ENCODE measurements around the gene RASEF. TPM values are rescaled to one million over a fixed set of nuclear protein-coding genes. Genes with fewer than 3 reads are reported as not detected.

RASEF gene
- total RNA-seq, 4 donors from 2014 or later, result 43.9 to 65.5 (median 63.1) TPM

DNA sequence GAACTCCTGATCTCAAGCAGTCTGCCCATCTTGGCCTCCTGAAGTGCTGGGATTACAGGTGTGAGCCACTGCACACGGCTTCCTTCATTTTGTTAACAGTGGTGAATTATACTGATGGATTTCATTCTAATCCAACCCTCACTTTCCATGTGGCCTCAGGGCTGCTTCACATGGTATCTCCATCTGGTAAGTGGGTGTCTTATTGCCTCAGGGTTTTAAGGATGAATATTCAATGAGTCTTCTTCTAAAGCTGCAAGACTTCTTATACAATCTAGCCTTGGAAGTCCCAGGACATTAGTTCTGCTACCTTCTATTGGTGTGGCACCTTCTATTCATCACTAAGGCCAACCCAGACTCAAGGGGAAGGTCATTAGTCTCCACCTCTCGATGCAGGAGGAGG lies 8.7 kb upstream of the RASEF start:
- Histone ChIP-seq H3K4me1 (no peaks in the 10 kb centered on the region), H3K4me3 (replicated peaks in 1 of 3) (no peak overlapping the region), H3K27me3 (no peaks in the 10 kb centered on the region), H3K9me3 (no peaks in the 10 kb centered on the region), H3K27ac (no peak overlapping the region), H3K36me3 (no peaks in the 10 kb centered on the region)
- WGBS, 2 donors, result 87 to 90% methylated on average over 2 of the region's 2 CpGs
- intact Hi-C loops (cut with DNase I), result no loop called here
- TF ChIP-seq CTCF (IDR thresholded peaks at IDR 0.05) (no peak), POLR2A (IDR thresholded peaks at IDR 0.05) (no peak)
- DNase-seq, result no peak

- intact Hi-C loops (cut with DNase I), result no loop called here
- Histone ChIP-seq H3K4me3 (replicated peaks in 1 of 3) (no peak overlapping the region), H3K27me3 (no peaks in the 10 kb centered on the region), H3K4me1 (no peaks in the 10 kb centered on the region), H3K9me3 (no peaks in the 10 kb centered on the region), H3K36me3 (no peaks in the 10 kb centered on the region), H3K27ac (no peak overlapping the region)
- TF ChIP-seq POLR2A (IDR thresholded peaks at IDR 0.05) (no peak), CTCF (IDR thresholded peaks at IDR 0.05) (no peak)
- DNase-seq, result no peak
These were observed 7.3 kb upstream of the RASEF start for GRCh38 chr9:83070261-83070660.

GRCh38 chr9:83069651-83070050 lies 6.7 kb upstream of the RASEF start:
- WGBS, 2 donors, result 82 to 91% methylated on average over 1 of the region's 1 CpG
- H3K27ac ChIP-seq, result no peak overlapping the region
- no peak for TF ChIP-seq CTCF (IDR thresholded peaks at IDR 0.05)
- TF ChIP-seq POLR2A (IDR thresholded peaks at IDR 0.05), result no peak
- no peak for DNase-seq
- peaks cover 0 to under 1% of the 10 kb centered on the region in 2 donors for H3K4me1 ChIP-seq
- no peaks in the 10 kb centered on the region for H3K27me3 ChIP-seq
- no peaks in the 10 kb centered on the region for H3K9me3 ChIP-seq
- H3K36me3 ChIP-seq, result no peaks in the 10 kb centered on the region
- H3K4me3 ChIP-seq (replicated peaks in 1 of 3), result no peak overlapping the region
- intact Hi-C loops (cut with DNase I), result no loop called here

DNA sequence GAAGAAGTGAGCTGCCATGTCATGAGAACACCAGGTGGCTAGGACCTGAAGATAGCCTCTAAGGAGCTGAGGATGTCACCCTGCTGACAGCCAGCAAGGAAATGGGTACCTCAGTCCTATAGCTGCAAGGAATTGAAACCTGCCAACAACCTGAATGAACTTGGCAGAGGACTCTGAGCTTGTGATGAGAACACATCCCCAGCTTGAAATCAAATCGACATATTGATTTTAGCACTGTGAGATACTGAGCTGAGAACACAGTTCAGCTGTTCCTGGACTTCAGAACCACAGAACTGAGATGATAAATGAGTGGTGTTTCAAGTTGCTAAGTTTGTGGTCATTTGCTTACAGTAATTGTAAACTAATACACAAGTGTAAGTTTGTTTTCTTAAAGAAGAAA lies 5.5 kb upstream of the RASEF start:
- H3K27ac ChIP-seq, result no peak overlapping the region

GRCh38 chr9:83067579-83067978 lies 4.6 kb upstream of the RASEF start:
- TF ChIP-seq POLR2A (IDR thresholded peaks at IDR 0.05) (no peak), CTCF (IDR thresholded peaks at IDR 0.05) (no peak)
- intact Hi-C loops (cut with DNase I), result no loop called here
- WGBS, 2 donors, result 94% methylated on average over 2 of the region's 2 CpGs

More for the DNA sequence above, 5.5 kb upstream of the RASEF start:
- H3K27me3 ChIP-seq, result no peaks in the 10 kb centered on the region
- 91 to 96% methylated on average over 1 of the region's 1 CpG for WGBS, 2 donors
- intact Hi-C loops (cut with DNase I), result no loop called here
- no peaks in the 10 kb centered on the region for H3K36me3 ChIP-seq
- no peaks in the 10 kb centered on the region for H3K9me3 ChIP-seq
- TF ChIP-seq CTCF (IDR thresholded peaks at IDR 0.05), result no peak
- TF ChIP-seq POLR2A (IDR thresholded peaks at IDR 0.05), result no peak
- H3K4me1 ChIP-seq, result peaks cover 0 to 7% of the 10 kb centered on the region in 2 donors
- no peak for DNase-seq
- no peak overlapping the region for H3K4me3 ChIP-seq (replicated peaks in 1 of 3)

More at GRCh38 chr9:83067579-83067978, 4.6 kb upstream of the RASEF start:
- no peaks in the 10 kb centered on the region for H3K27me3 ChIP-seq
- no peaks in the 10 kb centered on the region for H3K9me3 ChIP-seq
- no peak overlapping the region for H3K27ac ChIP-seq
- peaks cover 0 to 7% of the 10 kb centered on the region in 2 donors for H3K4me1 ChIP-seq
- H3K4me3 ChIP-seq (replicated peaks in 1 of 3), result no peak overlapping the region
- no peak for DNase-seq
- H3K36me3 ChIP-seq, result no peaks in the 10 kb centered on the region

Measured in thyroid gland (tissue), 4 donors.